IPS DF 19.7 (cell line): ENCODE data around the gene NKD2.

Experiments
- DNase-seq: peaks from one replicate; pipeline ENCODE4 v3.0.0-alpha.2; 2013; ENCODE audit warnings: low read depth, low spot score

The NKD2 gene

DNA sequence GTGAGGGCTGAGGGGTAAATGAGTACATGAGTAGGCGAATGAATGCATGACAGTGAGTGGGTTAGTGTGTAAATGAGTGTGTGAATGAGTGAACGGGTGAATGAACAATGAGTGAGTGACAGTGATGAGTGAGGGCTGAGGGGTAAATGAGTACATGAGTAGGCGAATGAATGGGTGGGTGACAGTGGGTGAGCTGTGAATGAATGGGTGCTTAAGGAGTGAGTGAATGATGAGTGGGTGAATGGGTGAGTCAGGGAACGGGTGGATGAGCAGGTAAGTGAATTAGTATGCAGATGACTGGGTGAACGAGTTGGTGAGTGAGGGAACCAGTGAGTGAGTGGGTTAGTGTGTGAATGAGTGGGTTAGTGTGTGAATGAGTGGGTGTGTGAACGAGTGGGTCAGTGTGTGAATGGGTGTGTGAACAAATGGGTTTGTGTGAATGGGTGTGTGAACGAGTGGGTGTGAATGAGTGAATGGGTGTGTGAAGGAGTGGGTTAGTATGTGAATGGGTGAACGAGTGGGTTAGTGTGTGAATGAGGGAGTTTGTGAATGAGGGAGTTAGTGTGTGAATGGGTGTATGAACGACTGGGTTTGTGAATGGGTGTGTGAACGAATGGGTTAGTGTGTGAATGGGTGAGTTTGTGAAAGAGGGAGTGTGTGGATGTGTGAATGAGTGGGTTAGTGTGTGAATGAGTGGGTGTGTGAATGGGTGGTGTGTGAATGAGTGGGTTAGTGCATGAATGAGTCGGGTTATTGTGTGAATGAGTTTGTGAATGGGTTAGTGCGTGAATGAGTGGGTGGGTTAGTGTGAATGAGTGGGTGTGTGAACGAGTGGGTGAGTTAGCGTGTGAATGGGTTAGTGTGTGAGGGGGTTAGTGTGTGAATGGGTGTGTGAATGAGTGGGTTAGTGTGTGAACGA lies 32.9 kb downstream of the NKD2 start:
- DNase-seq: no peak

- DNase-seq: no peak
These were observed 34.0 kb downstream of the NKD2 start for GRCh38 chr5:1042626-1043025.

- DNase-seq: no peak
These were observed 34.7 kb downstream of the NKD2 start for GRCh38 chr5:1043327-1043726.

GRCh38 chr5:1044117-1044516 lies 35.5 kb downstream of the NKD2 start:
- no peak for DNase-seq

DNA sequence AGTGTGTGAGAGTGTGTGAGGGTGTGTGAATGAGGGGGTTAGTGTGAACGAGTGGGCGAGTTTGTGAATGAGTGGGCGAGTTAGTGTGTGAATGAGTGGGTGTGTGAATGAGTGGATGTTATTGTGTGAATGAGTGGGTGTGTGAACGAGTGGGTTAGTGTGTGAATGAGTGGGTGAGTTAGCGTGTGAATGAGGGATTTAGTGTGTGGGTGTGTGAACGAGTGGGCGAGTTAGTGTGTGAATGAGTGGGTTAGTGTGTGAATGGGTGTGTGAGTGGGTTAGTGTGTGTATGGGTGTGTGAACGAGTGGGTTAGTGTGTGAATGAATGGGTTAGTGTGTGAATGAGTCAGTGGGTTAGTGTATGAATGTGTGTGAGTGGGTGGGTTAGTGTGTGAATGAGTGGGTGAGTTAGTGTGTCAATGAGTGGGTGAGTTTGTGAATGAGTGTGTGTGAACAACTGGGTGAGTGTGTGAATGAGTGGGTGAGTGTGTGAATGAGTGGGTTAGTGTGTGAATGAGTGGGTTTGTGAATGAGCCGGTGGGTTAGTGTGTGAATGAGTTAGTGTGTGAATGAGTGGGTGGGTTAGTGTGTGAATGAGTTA lies 37.5 kb downstream of the NKD2 start:
- DNase-seq: no peak

GRCh38 chr5:1047332-1047965 lies 38.8 kb downstream of the NKD2 start:
- DNase-seq: no peak

DNA sequence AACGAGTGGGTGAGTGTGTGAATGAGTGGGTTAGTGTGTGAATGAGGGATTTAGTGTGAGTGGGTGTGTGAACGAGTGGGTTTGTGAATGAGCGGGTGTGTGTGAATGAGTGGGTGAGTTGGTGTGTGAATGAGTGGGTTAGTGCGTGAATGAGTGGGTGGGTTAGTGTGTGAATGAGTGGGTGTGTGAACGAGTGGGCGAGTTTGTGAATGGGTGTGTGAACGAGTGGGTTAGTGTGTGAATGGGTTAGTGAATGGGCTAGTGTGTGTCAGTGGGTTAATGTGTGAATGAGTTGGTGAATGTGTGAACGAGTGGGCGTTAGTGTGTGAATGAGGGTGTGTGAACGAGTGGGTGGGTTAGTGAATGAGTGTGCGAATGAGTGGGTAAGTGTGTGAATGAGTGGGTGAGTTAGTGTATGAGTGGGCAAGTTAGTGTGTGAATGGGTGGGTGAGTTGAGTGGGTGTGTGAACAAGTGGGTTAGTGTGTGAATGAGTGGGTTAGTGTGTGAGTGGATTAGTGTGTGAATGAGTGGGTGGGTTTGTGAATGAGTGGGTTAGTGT lies 39.6 kb downstream of the NKD2 start:
- no peak for DNase-seq

DNA sequence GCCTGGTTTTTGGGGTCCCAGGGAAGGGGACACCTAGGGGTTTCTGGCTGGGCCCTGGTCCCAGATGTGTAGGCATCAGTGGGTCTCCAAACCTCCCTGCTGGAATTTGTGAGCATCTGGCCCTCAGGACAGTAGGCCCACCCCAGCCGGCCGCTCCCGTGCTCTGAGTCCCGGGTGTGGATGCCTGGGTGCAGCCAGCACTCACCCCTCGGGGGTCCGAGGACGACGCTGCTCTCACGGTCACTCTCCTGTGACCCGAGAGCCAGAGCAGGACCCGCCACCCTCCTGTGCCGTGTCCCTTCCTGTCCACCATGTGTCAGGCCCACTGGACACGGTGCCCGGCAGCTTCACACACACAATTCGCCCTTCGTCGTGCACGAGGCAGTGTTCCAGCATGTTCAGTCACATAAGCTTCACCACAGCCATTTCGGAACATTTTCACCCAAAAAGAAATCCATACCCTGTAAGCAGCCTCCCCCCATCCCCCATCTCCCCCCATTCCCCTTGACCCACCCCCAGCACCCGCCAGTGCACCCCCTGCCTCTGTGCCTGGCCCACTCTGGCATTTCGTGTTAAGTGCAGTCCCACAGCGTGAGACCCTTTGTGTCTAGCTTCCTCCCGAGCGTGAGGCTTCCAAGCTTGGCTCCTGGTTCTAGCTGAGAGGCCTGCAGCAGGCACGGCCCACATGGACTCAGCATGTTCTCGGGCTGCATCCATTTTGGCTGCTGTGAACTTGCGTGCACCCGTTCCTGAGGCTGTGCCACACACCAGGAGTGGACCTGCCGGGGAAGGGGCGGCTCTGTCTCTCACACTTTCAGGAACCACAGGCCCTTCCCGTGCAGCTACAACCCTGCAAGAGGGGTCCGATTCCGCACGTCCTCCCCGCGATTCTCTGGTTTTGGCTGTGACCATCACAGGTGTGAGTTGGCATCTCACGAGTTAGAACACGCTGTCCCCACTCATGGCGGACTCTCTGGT lies 40.5 kb downstream of the NKD2 start:
- no peak for DNase-seq

- no peak for DNase-seq
These were observed 42.1 kb downstream of the NKD2 start for GRCh38 chr5:1050423-1051365.

DNA sequence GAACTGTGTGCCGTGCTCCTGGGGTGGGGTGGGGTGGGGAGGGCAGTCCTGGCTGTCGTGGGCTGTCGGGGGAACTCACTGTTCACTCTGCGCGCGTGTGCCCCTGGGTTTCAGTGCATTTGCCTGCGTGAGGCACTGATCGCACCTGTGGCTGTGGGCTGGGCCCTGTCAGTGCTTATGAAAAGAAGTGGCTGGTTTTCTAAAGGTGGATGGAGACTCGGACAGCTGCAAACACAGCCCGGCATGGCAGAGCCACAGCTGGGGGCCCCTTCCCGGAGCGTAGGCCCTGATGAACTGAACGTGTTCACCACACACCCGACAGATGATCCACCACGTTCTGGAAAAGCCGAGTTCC lies 42.7 kb downstream of the NKD2 start:
- no peak for DNase-seq

DNA sequence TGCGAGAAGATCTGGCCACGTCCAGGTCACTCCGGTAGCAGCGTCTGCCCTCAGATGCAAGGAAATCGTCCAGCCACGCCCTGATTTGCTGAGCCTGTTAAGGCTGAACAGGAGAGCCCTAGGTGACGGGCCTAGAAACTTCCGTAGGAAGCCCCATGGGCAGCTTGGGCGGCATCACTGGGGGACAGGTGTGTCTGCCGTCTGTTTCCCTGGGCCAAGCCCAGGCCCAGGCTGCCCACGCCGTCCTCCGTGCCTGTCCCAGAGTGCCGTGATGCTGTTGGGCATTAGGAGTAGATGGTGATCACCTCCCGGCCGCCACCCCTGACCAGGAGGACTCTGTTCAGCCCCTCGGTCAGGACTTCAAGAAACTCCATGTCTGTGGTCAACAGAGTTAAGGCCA lies 43.5 kb downstream of the NKD2 start:
- no peak for DNase-seq

- DNase-seq: no peak
These were observed 44.2 kb downstream of the NKD2 start for GRCh38 chr5:1052641-1053390.

GRCh38 chr5:1053391-1054017 lies 44.9 kb downstream of the NKD2 start:
- no peak for DNase-seq

- no peak for DNase-seq
These were observed 45.6 kb downstream of the NKD2 start for GRCh38 chr5:1054018-1054798.

GRCh38 chr5:1054799-1055775 lies 46.5 kb downstream of the NKD2 start:
- DNase-seq: no peak

GRCh38 chr5:1055896-1056610 lies 47.5 kb downstream of the NKD2 start:
- DNase-seq: no peak
